VCaP (cell line): ENCODE data around the gene TGFBR3.

Experiments used
- H3K27ac ChIP-seq: fragments of 450-650 bp; 2 replicates; pipeline ENCODE4 v1.5.1; 2017
- CTCF ChIP-seq: fragments of 450-650 bp; conservative IDR thresholded peaks from 2 replicates; pipeline ENCODE4 v1.5.1; 2017; ENCODE audit warnings: mild to moderate bottlenecking, moderate library complexity

Gene TGFBR3

DNA sequence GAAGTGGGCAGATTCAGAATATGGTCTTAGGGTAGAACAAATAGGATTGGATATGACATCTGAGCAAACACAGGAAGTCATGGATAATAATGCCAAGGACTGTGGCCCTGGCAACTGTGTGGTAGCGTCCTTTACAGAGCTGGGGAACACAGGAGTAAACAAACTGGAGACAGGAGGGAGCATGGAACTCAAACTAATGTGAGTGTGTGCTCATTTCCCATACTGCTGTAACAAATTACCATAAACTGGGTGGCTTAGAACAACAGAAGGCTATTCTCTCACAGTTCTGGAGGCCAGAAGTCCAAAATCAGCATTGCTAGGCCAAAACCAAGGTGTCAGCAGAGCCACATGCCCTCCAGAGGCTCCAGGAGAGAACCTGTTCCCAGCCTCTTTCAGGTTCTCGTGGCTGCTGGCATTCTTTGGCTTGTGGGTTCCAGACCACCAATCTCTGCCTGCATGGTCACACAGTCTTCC lies 106.4 kb downstream of the TGFBR3 start:
- TF ChIP-seq CTCF: no peak
- H3K27ac ChIP-seq: no peak overlapping the region

DNA sequence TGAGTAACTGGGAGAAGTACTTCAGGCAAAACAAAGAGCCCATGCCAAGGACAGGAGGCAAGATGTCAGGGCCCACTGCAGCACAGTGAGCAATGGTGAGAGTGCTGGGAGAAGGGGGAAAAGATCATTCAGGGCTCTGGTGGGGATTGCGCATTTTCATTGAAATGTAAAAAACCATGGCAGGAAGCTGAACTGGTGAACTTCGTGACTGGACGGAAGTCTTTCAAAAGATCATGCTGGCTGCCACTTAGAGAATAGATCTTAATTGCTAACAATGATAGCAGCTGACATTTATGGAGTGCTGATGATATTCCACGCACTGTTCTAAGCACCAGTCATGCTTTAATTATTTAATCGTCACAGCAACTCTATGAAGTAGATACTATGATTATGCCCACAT lies 107.0 kb downstream of the TGFBR3 start:
- no peak overlapping the region for H3K27ac ChIP-seq
- no peak for TF ChIP-seq CTCF

- TF ChIP-seq CTCF: no peak
These were observed 108.2 kb downstream of the TGFBR3 start for GRCh38 chr1:91777630-91778300.

GRCh38 chr1:91777196-91777595 lies 108.8 kb downstream of the TGFBR3 start:
- TF ChIP-seq CTCF: no peak
- H3K27ac ChIP-seq: no peak overlapping the region

More at GRCh38 chr1:91777630-91778300, 108.2 kb downstream of the TGFBR3 start:
- no peak overlapping the region for H3K27ac ChIP-seq

DNA sequence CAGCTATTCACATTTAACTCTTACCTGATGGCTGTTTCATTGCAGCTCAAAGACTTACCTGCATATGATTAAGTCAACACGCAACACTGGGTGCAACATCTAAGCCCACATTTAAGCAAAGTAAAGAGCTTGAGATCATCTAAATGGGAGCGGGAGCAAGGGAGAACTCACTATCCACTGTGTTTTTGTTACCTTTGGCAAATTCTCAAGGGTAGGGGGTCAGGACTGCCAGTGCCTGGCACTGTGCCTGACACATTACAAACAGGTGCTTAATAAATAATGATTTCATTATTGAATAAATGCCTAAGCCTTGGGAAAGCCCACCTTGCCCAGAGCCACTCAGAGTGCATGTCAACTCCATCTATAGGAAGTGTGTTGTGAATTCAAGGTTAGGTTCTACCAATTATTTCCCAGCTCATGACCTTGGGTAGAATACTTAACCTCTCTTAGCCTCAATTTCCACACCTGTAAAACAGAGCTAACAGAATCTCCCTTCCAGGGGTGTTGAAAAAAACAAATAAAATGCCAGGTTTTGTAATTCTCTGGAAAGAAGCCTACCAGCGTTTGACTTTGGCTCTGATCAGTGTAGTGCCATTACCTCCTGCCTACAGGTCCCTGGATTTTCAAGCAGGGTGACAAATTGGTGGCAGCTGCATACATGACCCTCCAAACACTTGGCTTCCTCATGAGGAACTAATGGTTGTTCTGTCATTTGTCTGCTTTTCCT lies 109.7 kb downstream of the TGFBR3 start:
- no peak overlapping the region for H3K27ac ChIP-seq
- no peak for TF ChIP-seq CTCF

- no peak for TF ChIP-seq CTCF
- no peak overlapping the region for H3K27ac ChIP-seq
These were observed 110.7 kb downstream of the TGFBR3 start for GRCh38 chr1:91775227-91775626.

DNA sequence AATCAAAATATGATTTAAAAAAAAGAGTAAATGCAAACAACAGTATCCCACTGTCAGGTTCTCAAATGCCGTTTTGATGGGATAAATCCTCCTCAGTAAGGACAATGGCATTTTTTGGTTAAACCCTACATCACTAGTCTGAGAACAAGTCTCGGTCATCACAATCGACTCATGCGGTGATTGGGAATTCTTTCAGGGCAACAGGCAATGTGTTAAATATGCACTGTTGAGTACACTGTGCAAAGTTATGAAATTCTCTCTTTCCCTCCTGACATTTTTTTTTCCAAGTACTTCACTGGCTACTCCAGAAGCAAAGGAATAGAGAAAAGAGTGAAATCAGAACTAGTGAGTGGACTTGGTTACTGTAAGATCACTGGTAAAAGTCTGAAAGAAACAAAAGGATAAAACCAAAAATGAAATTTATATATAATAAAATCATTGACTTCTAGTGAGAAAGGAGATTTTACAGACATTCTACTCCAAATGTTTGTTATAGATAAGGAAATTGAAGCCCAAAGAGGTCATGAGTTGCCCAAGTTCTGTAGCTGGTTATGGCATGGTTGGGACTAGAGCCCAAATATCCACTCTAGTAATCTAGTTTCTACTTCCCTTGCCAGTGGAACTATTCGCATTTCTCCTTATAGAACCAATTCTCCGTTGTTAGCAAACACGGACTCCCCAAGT lies 111.3 kb downstream of the TGFBR3 start:
- TF ChIP-seq CTCF: no peak
- H3K27ac ChIP-seq: no peak overlapping the region
